DND-41 (cell line): Measurements from ENCODE around the gene ITGB5.

ENCODE experiments used
- EZH2 ChIP-seq: IDR thresholded peaks from 3 replicates; pipeline ENCODE4 v1.6.1; 2012; ENCODE audit warnings: borderline replicate concordance, low read depth, mild to moderate bottlenecking, moderate library complexity, low read length, inconsistent platforms; ENCODE audit not compliant: severe bottlenecking
- TF ChIP-seq, protein P1 (sequence below): IDR thresholded peaks from 2 replicates; pipeline ENCODE4 v1.5.1; 2012; ENCODE audit warnings: borderline replicate concordance, low read length, moderate library complexity, mild to moderate bottlenecking; ENCODE audit not compliant: poor library complexity, severe bottlenecking; ENCODE audit errors: extremely low read depth

DNA sequence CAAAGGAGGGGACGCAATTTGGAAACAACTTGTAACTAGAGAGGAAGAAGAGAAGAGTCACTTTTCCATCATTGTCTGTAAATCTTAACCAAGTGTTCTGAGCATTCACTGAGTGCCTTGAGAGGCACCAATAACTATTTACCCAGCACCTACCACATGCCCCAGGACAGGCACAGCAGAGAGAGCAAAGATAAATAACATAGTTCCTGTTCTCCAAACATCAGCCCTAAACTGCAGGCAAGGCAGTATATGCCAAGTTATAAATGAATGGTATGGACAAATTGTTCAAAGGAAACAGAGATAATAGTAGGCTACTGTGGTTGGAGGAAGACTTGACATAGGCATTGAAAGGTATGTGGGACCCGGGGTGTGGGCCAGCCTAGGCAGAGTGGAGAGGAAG is 45.6 kb downstream of the ITGB5 start:
- TF ChIP-seq, protein P1, sequence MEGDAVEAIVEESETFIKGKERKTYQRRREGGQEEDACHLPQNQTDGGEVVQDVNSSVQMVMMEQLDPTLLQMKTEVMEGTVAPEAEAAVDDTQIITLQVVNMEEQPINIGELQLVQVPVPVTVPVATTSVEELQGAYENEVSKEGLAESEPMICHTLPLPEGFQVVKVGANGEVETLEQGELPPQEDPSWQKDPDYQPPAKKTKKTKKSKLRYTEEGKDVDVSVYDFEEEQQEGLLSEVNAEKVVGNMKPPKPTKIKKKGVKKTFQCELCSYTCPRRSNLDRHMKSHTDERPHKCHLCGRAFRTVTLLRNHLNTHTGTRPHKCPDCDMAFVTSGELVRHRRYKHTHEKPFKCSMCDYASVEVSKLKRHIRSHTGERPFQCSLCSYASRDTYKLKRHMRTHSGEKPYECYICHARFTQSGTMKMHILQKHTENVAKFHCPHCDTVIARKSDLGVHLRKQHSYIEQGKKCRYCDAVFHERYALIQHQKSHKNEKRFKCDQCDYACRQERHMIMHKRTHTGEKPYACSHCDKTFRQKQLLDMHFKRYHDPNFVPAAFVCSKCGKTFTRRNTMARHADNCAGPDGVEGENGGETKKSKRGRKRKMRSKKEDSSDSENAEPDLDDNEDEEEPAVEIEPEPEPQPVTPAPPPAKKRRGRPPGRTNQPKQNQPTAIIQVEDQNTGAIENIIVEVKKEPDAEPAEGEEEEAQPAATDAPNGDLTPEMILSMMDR = no peak
- TF ChIP-seq EZH2 = no peak
